HG02798 (cell line): ENCODE data around the gene C1QTNF5.

ENCODE experiments used
- ATAC-seq: cut with Tn5 transposase; IDR thresholded peaks from one replicate; pipeline ENCODE4 v1.9.1; 2021; ENCODE audit warnings: mild to moderate bottlenecking; ENCODE audit not compliant: unreplicated experiment, poor library complexity

The C1QTNF5 gene

GRCh38 chr11:119319700-119320239 is 20.9 kb downstream of the C1QTNF5 start:
- ATAC-seq = no peak

GRCh38 chr11:119319136-119319699 is 21.5 kb downstream of the C1QTNF5 start:
- no peak for ATAC-seq

DNA sequence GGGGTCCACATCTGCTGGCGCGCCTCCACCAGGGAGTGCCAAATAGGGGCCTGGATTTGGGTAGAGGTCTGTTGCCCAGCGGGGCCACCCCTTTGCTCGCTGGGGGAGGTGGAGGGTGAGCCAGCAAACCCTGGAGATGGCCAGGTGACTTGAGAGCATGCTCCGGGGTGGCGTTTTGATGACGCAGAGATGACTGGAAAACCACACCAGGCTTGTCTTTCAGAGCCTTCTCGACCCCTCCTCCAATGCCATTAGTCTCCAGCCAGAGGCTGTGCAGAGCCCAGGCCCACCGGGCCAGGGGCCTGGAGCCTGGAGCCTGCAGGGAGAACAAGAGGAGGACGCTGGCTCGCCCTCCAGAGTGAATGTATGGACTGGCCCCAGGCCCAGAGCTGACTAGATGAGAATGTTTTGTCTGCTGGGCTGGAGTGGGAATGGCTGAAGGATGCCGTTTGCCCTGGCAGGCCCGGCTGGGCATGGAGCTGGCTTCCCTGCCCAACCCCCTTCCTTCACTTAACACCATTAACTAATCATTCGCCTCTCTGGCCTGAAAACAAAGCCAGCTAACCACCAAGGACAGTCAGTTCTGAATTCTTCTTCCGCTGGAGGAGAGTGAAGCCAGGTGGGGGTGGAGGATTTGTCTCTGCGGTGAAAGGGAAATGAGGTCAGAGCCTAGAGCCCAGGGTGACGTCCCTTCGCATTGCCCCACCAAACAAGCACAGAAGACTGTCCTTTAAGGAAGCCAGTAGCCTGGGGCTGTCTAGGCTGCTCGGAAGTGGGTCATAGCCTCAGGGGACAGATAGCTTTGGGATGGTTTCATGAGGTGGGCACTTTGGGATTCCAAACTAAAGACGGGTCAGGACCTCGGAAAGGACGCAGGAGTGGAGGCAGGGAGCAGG is 22.2 kb downstream of the C1QTNF5 start:
- ATAC-seq = peak; percentile 39

DNA sequence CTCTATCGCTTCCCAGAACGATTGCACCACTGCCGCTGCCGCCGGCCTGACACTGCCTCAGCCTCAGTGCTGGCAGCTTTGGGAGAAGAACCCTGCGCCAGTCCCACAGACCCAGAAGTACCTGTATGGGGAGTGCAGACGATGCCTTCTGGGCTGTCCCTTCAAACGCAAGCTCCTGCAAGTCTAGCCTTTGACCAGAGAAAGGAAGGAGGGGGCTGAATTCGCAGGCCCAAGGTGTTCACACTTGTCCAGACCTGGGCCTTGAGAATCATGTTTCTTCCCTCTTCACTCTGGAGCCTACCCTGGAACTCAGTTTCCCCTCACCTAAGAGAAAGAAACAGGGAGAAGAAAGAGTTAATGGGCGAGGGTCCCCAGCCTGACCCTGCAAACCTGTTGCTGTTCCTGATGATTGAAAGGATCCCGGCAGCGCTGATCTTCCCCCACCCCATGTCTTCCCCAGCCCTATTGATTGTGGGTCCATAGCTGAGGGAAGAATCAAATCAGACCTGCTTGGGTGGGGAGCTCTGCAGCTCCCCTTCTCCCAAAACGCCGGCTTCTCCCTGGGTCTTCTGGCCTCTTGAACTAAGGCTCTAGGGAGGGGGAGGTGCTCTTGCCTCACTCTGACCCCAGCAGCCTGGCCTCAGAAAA is 23.0 kb downstream of the C1QTNF5 start:
- ATAC-seq = no peak

- ATAC-seq = no peak
These were observed 23.7 kb downstream of the C1QTNF5 start, which contains the start of gene MCAM for GRCh38 chr11:119316729-119317591. TSS of gene MCAM (minus strand) at chr11:119317130. CDS start at chr11:119317101, 29 bp downstream.

DNA sequence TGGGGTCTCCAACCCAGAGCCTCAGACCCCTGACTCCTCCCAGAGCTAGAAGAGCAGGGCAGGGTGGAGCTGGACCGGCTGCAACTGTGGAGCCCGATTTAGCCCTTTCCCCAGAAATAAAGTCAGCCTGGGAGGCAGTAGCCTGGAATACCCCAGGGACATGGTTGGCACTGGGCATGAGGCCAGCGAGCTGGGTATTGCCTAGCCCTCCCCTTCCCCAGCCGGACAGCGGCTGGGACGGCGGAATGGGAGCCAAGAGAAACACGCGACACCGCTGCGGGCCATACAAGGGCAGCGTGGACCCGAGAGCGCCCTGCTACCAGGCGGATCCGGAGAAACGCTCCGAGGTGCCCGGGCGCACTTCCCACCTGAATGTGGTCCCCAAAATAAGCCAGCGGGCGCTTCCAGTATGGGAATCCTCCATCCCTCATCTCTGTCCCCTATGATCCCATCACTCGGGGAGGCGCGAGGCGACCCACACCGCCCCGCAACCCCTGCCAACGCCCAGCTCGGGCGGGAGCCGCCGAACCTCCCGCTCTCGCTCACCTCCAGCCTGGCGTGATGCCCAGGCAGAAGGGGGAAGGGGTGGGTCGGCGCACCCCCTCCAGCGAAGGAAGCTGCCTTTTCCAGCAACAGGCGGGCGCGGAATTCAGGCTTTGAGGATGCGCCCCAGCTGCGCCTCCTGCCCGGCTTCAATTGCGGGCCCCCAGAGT is 24.5 kb downstream of the C1QTNF5 start:
- ATAC-seq = no peak

GRCh38 chr11:119315131-119316015 is 25.3 kb downstream of the C1QTNF5 start:
- ATAC-seq = peak; percentile 41

- no peak for ATAC-seq
These were observed 26.0 kb downstream of the C1QTNF5 start for GRCh38 chr11:119314726-119315125.

GRCh38 chr11:119310682-119311052 is 30.0 kb downstream of the C1QTNF5 start:
- no peak for ATAC-seq

DNA sequence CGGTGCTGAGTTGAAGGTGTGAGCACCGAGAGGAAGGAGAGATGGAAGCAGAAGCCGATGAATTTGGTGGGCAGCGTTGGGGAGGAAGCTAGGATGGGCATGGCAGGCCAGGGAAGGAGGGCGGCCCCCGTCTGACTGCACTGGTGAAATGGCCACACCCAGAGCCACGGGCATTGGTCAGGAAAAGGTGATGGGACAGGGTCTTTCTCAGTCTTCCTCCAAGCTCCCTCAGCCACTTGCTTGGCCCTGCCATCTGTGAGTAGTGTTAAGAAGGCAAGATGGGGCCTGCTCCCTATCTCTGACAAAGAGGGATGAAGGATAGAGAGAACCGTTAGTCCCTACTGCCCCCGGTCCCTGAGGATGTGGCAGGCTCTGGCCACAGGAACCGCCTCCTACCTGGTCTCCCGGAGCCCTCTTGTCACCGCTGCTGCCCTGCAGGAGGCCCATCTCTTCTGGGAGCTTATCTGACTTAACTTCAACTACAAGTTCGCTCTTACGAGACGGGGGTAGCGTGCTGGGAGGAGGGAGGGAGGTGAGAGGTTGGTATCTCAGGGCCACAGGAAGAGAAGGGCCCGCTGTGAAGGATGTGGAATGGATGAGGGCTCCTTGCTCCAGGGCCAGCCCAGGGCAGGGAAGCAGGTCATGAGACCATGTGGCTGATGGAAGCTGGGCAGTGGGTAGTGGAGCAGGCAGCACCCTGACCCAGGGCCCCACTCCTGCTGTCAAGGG is 30.6 kb downstream of the C1QTNF5 start:
- ATAC-seq = no peak

DNA sequence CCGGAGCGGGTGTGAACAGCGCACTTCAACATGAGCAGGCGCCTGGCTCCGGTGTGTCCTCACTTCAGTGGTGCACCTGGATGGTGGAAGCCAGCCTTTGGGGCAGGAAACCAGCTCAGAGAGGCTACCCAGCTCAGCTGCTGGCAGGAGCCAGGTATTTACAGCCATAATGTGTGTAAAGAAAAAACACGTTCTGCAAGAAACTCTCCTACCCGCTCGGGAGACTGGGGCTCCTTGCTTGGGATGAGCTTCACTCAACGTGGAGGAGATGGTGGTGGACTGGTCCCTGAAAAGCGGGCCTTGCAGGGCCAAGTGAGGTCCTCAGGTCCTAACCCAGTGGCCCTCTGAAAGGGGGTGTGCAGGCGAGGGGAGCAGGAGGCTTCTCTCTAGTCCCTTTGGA is 31.3 kb downstream of the C1QTNF5 start:
- no peak for ATAC-seq

- no peak for ATAC-seq
These were observed 32.7 kb downstream of the C1QTNF5 start for GRCh38 chr11:119307974-119308373.

DNA sequence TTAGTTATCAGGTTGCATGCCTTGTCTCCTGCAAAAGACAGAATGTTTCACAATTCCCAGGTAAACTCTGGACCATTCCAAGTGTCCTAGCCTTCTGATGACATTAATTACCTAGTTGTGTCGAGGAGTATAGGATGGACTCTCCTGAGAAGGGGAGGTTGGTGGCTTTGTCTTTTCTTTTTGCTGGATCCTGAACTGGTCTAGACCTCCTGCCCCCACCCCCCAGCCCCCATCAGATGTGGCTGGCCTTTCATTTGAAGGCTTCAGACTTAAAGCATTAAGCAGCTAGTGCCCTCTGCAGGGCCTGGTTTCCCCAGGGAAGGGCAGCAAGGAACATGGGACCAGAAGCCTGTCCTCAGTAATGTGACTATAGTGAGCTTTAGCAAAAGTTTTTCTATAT is 33.5 kb downstream of the C1QTNF5 start:
- ATAC-seq = no peak

DNA sequence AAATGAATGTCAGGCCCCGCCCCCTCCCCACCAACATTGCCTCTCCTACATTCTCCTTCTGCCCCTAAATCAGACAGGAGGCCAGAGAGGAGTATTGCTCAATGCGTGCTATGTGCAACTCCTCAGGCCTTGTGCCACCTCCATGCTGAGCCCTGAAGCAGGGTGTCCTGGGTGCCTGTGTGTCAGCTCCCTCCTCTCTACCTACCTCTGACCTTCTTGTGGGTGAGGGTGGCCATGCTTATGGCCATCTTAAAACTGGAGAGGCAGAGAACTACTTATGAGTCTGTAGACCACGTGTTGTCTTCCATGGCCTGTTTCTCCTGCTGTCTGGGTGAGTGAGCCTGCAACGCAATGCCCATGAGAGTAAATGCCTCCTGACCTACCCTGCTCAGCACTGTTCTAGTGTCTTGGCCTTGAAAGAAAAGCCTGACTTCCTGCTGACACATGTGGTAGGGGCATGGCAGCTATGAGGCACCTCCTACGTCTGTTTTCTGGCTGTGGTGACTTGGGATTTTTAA is 34.3 kb downstream of the C1QTNF5 start:
- no peak for ATAC-seq

- no peak for ATAC-seq
These were observed 34.9 kb downstream of the C1QTNF5 start for GRCh38 chr11:119305556-119306372.

DNA sequence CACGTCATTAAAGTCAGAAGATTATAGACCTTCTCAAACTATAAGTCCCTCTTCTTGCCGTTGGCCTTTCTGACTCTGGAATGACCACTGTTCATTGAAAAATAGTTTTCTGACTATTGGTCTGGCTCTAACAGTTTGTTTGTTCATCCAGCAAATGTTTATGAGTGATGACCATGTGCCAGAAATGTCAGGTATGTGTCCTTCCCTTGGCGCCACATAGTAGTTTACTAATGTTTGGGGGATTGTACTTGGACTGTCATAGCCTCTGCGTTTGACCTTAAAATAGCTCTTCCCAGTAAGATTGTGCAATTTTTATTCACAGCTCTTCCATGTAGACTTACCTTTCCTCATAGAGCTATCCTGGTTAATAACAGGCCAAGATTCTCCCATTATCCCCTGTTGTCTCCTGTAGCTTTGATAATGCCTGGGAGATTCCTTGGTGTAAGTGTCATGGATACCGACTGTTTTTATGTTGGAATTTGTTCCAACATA is 37.4 kb downstream of the C1QTNF5 start:
- no peak for ATAC-seq
